ENCODE results near the gene SSU72.
"Not testable (repeated sequence)": the region's sequence is repeated elsewhere in the genome, so short reads cannot be mapped to it uniquely, and the experiment has no call there.

The SSU72 gene

DNA sequence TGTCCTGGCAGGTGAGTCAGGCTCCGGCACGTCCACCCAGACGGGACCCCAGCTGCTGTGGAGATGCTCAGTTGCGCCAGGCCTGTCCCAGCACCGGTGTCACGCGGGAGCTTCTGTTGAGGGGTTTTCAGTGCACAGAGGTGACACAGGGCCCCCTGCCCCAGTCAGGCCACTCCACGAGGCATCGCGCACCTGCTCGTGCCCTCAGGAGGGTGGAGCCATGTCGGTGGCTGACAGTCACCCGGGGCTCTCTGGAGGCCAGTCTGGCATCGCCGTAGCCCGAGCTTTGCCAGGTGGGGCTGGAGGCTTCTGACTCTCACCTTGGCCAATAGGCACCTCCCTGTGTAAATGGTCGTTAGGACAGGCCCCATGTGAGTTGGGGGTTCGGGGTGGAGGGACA is 45.3 kb downstream of the SSU72 start:
- no peak for DNase-seq (ENCODE audit: low read depth in 3 of 3, low spot score in 1 of 3)

DNA sequence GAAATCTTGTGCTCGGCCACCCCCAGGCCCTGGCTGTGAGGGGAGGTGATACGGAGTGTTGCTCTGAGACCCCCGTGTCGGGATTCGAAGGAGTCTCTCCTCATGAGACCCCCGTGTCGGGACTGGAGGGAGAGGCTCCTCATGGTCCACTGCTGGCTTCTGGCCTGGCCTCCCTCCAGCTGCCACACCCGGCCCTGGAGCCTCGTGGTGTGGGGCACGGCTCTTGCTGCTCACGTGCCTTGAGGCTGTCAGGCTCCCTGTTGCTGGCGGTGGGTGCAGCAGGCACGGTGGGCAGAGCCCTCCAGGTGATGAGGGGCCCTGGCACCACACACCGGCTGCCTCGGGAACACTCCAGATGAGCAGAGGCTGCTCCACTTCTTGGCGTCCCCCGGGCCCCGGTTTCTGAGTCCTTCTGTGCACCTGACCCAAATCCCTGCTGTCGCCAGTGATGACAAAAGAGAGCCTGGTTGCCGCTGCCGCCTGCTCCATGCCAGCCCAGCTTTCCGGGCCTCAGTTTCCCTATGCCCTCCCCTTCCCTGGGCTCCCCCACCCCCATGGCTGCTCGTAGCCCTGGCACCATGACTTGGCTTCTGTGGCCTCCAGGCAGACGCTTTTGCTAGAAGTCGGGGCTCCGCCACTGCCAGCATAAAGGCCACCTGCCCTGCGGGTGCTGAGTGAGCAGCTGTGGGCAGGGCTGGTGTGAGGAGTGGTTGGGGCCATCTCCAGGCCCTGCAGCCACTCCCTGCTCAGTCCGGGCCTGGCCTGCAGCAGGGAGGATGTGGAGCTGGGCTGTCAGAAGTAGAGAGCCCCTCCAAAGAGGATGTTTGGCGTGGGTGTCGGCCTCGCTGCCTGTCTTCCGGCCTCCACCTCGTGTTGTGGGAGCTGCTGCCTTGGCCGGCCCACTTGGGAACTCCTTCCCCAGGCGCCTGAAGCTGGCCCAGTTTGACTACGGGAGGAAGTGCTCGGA is 46.1 kb downstream of the SSU72 start:
- no peak for DNase-seq (ENCODE audit: low read depth in 3 of 3, low spot score in 1 of 3)

DNA sequence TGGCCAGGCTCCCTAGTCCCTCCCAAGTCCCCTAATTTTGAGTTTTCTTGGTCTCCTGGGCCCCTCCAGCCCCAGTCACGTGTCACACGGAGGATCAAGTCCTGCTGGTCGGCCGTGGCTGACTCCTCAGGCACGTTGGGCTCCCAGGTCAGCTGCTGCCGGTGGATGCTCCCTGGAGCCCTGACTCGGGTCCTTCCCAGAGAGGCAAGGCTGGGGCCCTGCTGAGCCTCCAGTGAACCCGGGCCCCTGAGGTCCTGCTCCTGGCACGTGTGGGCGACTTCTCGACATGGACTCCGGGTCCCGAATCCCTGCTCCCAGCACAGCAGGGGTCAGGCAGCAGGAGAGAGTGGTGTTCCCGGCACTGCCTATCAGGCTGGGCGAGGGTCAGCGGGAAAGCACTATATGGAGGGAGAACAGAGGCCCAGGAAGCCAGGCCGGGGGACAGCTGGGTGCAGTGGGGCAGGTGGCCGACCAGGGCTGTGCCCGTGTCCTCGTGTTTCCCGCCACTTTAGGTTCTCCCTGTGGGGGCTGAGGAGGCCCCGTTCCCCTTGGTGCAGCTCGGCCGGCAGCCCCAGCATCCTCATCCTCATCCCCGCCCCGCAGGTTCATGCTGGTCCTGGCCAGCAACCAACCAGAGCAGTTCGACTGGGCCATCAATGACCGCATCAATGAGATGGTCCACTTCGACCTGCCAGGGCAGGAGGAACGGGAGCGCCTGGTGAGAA is 47.4 kb downstream of the SSU72 start:
- no peak for DNase-seq (ENCODE audit: low read depth in 3 of 3, low spot score in 1 of 3)

- not testable (repeated sequence) for DNase-seq (ENCODE audit: low read depth in 3 of 3, low spot score in 1 of 3)
Measured at GRCh38 chr1:1526476-1526875, 48.2 kb downstream of the SSU72 start.

DNA sequence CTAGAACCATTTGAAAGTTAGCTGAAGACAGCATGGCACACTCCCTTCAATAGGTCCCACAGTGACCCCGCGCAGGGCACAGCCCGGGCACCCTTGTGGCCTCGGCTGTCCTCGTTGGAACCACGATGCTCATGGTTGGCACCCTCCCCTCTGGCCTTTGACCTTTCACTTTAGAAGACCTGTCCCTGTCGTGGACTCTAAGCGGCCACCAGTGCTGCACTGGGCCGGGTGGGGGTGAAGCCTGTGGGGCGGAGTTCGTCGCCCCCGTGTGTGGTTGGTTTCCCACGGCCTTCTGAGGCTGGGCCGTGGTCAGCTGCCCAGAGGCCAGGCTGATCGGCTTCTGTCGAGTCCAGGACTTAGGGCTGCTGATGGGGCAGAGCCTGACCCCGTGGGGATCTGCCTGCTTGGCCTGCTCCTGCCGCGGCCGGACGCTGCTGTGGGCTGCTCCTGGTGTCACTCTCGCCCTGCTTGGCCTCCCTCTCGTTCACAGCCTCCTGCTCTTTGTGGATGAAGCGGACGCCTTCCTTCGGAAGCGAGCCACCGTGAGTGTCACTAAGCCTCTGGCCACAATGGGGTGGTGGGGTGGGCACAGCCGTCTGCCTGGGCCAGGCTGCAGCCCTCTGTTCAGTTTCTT is 49.8 kb downstream of the SSU72 start:
- not testable (repeated sequence) for DNase-seq (ENCODE audit: low read depth in 3 of 3, low spot score in 1 of 3)

GRCh38 chr1:1523651-1524050 is 51.0 kb downstream of the SSU72 start:
- DNase-seq (ENCODE audit: low read depth in 3 of 3, low spot score in 1 of 3) = not testable (repeated sequence)

DNA sequence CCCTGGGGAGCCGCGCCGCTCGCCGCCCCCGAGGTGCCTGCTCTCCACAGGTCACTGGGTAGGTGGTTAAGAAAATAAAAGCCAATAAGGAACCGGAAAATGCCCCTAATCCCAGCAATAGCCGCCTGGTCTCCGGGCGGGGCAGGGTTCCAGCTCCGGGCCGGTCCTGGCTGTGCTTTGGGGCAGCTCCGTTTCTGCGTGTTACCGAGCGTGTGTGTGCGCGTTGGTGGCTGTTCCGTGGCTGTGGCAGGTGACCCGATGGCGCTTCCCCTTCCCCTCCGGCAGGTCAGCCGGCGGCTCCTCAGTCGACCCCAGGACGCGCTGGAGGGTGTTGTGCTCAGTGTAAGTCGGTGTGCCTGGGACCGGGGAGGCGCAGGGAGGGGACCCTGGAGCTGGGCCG is 51.4 kb downstream of the SSU72 start:
- not testable (repeated sequence) for DNase-seq (ENCODE audit: low read depth in 3 of 3, low spot score in 1 of 3)

DNA sequence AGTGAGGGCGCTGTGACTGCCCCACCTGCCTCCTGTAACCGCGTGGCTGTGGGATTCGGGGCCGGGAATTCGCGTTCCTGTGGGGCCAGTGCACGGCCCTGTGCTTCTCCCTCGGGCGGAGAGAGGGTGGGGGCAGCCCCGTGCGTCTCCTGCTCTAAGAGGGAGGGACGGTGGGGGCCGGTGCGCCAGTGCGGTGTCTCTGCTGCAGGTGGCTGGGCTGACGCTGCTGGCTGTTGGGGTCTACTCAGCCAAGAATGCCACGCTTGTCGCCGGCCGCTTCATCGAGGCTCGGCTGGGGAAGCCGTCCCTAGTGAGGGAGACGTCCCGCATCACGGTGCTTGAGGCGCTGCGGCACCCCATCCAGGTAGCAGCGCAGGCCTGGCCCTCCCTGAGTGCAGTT is 52.1 kb downstream of the SSU72 start:
- not testable (repeated sequence) for DNase-seq (ENCODE audit: low read depth in 3 of 3, low spot score in 1 of 3)

- DNase-seq (ENCODE audit: low read depth in 3 of 3, low spot score in 1 of 3) = no peak
Measured at GRCh38 chr1:1521331-1521730, 53.3 kb downstream of the SSU72 start.

- DNase-seq (ENCODE audit: low read depth in 3 of 3, low spot score in 1 of 3) = not testable (repeated sequence)
Measured at GRCh38 chr1:1519805-1520505, 54.7 kb downstream of the SSU72 start.

GRCh38 chr1:1518621-1519007 is 56.0 kb downstream of the SSU72 start:
- not testable (repeated sequence) for DNase-seq (ENCODE audit: low read depth in 3 of 3, low spot score in 1 of 3)

- no peak for DNase-seq (ENCODE audit: low read depth in 3 of 3, low spot score in 1 of 3)
Measured at GRCh38 chr1:1517973-1518620, 56.6 kb downstream of the SSU72 start.

- not testable (repeated sequence) for DNase-seq (ENCODE audit: low read depth in 3 of 3, low spot score in 1 of 3)
Measured at GRCh38 chr1:1516923-1517322, 57.7 kb downstream of the SSU72 start.

GRCh38 chr1:1514376-1514775 is 60.3 kb downstream of the SSU72 start:
- DNase-seq (ENCODE audit: low read depth in 3 of 3, low spot score in 1 of 3) = not testable (repeated sequence)

- not testable (repeated sequence) for DNase-seq (ENCODE audit: low read depth in 3 of 3, low spot score in 1 of 3)
Measured at GRCh38 chr1:1513675-1514074, 61.0 kb downstream of the SSU72 start.

GRCh38 chr1:1512425-1512824 is 62.2 kb downstream of the SSU72 start:
- DNase-seq (ENCODE audit: low read depth in 3 of 3, low spot score in 1 of 3) = not testable (repeated sequence)

GRCh38 chr1:1511533-1512285 is 63.0 kb downstream of the SSU72 start, which contains the start of gene ATAD3A:
Gene ATAD3A (plus strand): TSS chr1:1512162. CDS start chr1:1512269, 107 bp downstream.
- DNase-seq (ENCODE audit: low read depth in 3 of 3, low spot score in 1 of 3) = peak; percentile 86 to 89 (median 88)

DNA sequence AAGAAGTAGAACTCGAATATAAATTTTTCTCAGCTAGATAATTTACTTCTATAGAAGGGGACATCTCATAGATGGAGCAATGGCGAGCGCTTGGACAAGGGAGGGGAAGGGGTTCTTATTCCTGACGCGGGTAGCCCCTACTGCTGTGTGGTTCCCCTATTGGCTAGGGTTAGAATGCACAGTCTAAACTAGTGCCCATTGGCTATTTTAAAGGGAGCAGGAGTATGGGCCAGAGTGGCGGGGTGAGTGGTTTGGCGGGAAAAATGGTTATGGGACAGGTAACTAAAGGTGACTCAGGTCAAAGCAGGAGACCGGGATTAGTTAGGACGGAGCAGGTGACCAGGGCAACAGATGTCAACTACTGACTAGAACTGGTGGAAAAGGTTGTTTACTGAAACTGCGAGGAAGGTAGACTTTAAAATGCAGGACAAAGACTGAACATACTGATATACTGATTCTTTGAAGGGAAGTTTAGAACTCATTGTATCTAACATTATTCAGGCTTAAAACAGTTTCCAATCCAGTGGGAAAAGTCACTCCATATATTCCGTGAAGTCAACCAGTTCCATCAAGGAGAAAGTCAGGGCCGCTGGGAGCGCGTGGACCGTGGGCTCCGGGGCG is 63.6 kb downstream of the SSU72 start:
- DNase-seq (ENCODE audit: low read depth in 3 of 3, low spot score in 1 of 3) = no peak

GRCh38 chr1:1509465-1509850 is 65.2 kb downstream of the SSU72 start:
- not testable (repeated sequence) for DNase-seq (ENCODE audit: low read depth in 3 of 3, low spot score in 1 of 3)
